ENCODE measurements around the gene UNC5B. TPM values are rescaled to one million over a fixed set of nuclear protein-coding genes. Genes with fewer than 3 reads are reported as not detected.

Gene UNC5B
- total RNA-seq, 1 experiment from 2014 or later, result 49.6 TPM

DNA sequence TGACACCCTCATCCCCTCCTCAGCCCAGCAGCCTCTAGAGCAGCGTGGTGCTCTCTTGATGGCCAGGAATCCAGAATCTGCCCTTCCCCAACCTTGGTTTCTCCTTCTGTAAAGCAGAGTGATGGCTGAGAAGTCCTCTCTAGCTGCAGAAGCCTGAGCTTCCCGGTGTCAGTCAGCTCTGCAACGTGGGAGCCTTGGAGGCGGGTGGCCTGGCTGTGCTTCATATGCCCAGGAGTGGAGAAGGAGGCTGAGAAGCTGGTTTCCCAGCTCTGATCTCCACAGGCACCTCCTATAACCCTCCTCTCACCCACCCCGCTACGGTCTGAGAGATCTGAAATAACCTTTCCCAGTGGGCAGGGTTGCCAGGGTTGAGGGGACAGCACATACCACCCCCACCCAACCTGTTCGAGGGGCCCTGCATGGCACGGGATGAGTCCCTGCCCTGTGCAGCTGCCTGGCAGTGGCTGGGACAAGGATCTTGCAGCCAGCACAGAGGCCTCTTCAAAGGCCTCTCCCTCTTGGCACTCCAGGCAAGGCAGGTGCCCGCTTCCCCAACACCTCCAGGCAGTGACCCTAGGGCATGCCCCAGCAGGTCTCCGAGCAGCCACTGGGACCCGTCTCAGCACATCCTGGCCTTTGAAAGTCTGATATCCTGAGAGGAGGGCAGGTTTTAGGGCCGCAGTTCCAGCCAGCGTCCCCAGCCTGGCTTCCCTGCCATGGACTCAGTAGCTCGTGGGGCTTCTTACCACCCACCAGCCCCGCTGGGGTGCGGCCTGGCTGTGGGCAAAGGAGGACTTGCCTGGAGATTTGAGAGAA is 88.4 kb downstream of the UNC5B start:
- no peak for TF ChIP-seq NR3C1 (CRISPR knock-in tag; conservative IDR thresholded peaks at IDR 0.05; ENCODE audit: low read depth)
- no peak for TF ChIP-seq NFATC4 (CRISPR knock-in tag; IDR thresholded peaks at IDR 0.05)
- TF ChIP-seq RELA (CRISPR knock-in tag; IDR thresholded peaks at IDR 0.05; ENCODE audit: borderline replicate concordance), result no peak
- TF ChIP-seq ZNF263 (CRISPR knock-in tag; IDR thresholded peaks at IDR 0.05; ENCODE audit: low read depth), result no peak
- TF ChIP-seq FOXJ3 (CRISPR knock-in tag; IDR thresholded peaks at IDR 0.05; ENCODE audit: borderline replicate concordance), result no peak
- TF ChIP-seq ZNF416 (CRISPR knock-in tag; IDR thresholded peaks at IDR 0.05), result no peak
- TF ChIP-seq EMX1 (CRISPR knock-in tag; IDR thresholded peaks at IDR 0.05), result no peak
- TF ChIP-seq, protein P1, sequence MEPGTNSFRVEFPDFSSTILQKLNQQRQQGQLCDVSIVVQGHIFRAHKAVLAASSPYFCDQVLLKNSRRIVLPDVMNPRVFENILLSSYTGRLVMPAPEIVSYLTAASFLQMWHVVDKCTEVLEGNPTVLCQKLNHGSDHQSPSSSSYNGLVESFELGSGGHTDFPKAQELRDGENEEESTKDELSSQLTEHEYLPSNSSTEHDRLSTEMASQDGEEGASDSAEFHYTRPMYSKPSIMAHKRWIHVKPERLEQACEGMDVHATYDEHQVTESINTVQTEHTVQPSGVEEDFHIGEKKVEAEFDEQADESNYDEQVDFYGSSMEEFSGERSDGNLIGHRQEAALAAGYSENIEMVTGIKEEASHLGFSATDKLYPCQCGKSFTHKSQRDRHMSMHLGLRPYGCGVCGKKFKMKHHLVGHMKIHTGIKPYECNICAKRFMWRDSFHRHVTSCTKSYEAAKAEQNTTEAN (CRISPR knock-in tag; IDR thresholded peaks at IDR 0.05), result no peak
- TF ChIP-seq NFE2L1 (CRISPR knock-in tag; IDR thresholded peaks at IDR 0.05), result no peak
- TF ChIP-seq, protein P2, sequence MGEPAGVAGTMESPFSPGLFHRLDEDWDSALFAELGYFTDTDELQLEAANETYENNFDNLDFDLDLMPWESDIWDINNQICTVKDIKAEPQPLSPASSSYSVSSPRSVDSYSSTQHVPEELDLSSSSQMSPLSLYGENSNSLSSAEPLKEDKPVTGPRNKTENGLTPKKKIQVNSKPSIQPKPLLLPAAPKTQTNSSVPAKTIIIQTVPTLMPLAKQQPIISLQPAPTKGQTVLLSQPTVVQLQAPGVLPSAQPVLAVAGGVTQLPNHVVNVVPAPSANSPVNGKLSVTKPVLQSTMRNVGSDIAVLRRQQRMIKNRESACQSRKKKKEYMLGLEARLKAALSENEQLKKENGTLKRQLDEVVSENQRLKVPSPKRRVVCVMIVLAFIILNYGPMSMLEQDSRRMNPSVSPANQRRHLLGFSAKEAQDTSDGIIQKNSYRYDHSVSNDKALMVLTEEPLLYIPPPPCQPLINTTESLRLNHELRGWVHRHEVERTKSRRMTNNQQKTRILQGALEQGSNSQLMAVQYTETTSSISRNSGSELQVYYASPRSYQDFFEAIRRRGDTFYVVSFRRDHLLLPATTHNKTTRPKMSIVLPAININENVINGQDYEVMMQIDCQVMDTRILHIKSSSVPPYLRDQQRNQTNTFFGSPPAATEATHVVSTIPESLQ (CRISPR knock-in tag; IDR thresholded peaks at IDR 0.05), result no peak
- TF ChIP-seq, protein P3, sequence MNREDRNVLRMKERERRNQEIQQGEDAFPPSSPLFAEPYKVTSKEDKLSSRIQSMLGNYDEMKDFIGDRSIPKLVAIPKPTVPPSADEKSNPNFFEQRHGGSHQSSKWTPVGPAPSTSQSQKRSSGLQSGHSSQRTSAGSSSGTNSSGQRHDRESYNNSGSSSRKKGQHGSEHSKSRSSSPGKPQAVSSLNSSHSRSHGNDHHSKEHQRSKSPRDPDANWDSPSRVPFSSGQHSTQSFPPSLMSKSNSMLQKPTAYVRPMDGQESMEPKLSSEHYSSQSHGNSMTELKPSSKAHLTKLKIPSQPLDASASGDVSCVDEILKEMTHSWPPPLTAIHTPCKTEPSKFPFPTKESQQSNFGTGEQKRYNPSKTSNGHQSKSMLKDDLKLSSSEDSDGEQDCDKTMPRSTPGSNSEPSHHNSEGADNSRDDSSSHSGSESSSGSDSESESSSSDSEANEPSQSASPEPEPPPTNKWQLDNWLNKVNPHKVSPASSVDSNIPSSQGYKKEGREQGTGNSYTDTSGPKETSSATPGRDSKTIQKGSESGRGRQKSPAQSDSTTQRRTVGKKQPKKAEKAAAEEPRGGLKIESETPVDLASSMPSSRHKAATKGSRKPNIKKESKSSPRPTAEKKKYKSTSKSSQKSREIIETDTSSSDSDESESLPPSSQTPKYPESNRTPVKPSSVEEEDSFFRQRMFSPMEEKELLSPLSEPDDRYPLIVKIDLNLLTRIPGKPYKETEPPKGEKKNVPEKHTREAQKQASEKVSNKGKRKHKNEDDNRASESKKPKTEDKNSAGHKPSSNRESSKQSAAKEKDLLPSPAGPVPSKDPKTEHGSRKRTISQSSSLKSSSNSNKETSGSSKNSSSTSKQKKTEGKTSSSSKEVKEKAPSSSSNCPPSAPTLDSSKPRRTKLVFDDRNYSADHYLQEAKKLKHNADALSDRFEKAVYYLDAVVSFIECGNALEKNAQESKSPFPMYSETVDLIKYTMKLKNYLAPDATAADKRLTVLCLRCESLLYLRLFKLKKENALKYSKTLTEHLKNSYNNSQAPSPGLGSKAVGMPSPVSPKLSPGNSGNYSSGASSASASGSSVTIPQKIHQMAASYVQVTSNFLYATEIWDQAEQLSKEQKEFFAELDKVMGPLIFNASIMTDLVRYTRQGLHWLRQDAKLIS (CRISPR knock-in tag; IDR thresholded peaks at IDR 0.05; ENCODE audit: borderline replicate concordance), result no peak
- TF ChIP-seq, protein P4, sequence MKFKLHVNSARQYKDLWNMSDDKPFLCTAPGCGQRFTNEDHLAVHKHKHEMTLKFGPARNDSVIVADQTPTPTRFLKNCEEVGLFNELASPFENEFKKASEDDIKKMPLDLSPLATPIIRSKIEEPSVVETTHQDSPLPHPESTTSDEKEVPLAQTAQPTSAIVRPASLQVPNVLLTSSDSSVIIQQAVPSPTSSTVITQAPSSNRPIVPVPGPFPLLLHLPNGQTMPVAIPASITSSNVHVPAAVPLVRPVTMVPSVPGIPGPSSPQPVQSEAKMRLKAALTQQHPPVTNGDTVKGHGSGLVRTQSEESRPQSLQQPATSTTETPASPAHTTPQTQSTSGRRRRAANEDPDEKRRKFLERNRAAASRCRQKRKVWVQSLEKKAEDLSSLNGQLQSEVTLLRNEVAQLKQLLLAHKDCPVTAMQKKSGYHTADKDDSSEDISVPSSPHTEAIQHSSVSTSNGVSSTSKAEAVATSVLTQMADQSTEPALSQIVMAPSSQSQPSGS (CRISPR knock-in tag; IDR thresholded peaks at IDR 0.05; ENCODE audit: borderline replicate concordance, low read depth), result no peak
- POLR2A ChIA-PET, result no interaction called here
- ATAC-seq (no peak), DNase-seq (ENCODE audit: low spot score) (no peak)
- Mint-ChIP-seq H3K4me1 (no peaks in the 10 kb centered on the region), H3K4me3 (no peak overlapping the region), H3K27ac (no peak overlapping the region), H3K9me3 (no peaks in the 10 kb centered on the region), H3K36me3 (peaks cover 14% of the 10 kb centered on the region), H3K27me3 (ENCODE audit: low read depth) (no peaks in the 10 kb centered on the region)
- CTCF ChIA-PET, result no interaction called here

DNA sequence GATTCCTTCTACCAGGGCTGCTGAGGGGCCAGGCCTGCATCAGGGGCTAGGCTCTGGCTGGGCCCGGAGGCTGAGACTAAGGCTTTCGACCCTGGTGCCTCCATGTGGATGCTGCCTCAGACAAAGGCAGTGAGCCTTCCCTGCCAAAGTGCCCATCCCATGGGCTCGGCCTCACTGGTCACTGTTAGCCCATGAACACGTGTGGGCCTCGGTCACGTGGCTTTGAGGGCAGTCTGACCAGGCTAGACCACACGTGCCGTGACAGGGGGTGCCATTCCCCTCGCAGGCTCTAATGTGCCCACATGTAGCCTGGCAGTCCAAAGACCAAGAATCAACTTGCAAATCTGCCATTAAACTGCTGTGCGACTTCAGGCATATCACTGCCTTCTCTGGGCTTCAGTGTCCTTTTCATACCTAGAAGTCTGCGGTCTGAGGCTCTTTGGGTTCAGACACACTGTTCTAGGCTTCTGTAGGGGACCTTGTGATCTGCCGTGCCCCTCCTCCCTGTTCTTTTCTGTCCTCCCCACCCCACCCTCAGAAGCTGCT is 89.1 kb downstream of the UNC5B start:
- ATAC-seq, result no peak
- Mint-ChIP-seq H3K4me3 (no peak overlapping the region), H3K4me1 (no peaks in the 10 kb centered on the region), H3K27me3 (ENCODE audit: low read depth) (no peaks in the 10 kb centered on the region), H3K9me3 (no peaks in the 10 kb centered on the region), H3K27ac (no peak overlapping the region), H3K36me3 (peaks cover 13% of the 10 kb centered on the region)
- ChIA-PET CTCF (no interaction called here), POLR2A (interaction anchor here (0.6 kb wide), 1 partner anchor 14 kb away, joined by 3 read pairs; no protein-coding TSS in a partner anchor)
- no peak for DNase-seq (ENCODE audit: low spot score)
- TF ChIP-seq EMX1 (CRISPR knock-in tag; IDR thresholded peaks at IDR 0.05) (no peak), ZNF232 (CRISPR knock-in tag; IDR thresholded peaks at IDR 0.05) (no peak), ZBTB21 (CRISPR knock-in tag; IDR thresholded peaks at IDR 0.05; ENCODE audit: borderline replicate concordance) (no peak), ZNF416 (CRISPR knock-in tag; IDR thresholded peaks at IDR 0.05) (no peak), MXD4 (CRISPR knock-in tag; IDR thresholded peaks at IDR 0.05; ENCODE audit: borderline replicate concordance) (no peak), JUN (CRISPR knock-in tag; IDR thresholded peaks at IDR 0.05) (no peak)
- TF ChIP-seq, protein P5, sequence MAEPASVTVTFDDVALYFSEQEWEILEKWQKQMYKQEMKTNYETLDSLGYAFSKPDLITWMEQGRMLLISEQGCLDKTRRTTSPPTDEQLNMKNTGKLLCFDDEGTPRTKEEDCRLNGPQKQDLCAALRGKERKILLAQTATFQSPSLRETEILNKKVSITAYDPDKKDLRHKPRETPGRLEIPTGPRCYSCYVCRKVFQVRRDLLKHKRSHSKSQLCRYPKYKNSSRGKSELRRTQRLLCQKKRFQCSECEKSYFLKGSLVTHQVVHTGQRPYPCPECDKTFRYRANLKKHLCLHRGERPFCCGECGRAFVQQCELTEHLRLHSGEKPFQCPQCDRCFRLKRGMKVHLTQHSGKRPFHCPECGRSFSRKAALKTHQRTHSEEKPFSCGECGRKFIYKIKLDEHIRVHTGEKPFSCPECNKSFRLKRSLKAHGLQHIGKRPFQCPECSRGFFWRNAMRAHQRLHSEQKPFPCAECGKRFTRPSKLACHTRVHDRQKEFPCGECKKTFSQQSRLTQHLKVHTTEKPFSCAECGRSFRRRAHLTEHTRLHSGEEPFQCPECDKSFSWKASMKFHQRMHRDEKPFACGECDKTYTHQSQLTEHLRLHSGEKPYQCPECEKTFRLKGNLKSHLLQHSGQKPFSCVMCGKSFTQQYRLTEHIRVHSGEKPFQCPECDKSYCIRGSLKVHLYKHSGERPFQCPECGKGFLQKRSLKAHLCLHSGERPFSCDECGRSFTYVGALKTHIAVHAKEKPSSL (CRISPR knock-in tag; conservative IDR thresholded peaks at IDR 0.05), result no peak
- TF ChIP-seq, protein P3 (CRISPR knock-in tag; IDR thresholded peaks at IDR 0.05; ENCODE audit: borderline replicate concordance), result no peak
- TF ChIP-seq, protein P6, sequence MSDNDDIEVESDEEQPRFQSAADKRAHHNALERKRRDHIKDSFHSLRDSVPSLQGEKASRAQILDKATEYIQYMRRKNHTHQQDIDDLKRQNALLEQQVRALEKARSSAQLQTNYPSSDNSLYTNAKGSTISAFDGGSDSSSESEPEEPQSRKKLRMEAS (CRISPR knock-in tag; IDR thresholded peaks at IDR 0.05), result no peak

Data from WTC11 (cell line).